SK-N-DZ (cell line): ENCODE measurements around the gene ALG12.
"Not testable (repeated sequence)": the region's sequence is repeated elsewhere in the genome, so short reads cannot be mapped to it uniquely, and the experiment has no call there.

Experiments
- DNase-seq: peaks from one replicate; pipeline ENCODE4 v3.0.0-alpha.2; 2015; ENCODE audit warnings: low spot score

ALG12 gene

DNA sequence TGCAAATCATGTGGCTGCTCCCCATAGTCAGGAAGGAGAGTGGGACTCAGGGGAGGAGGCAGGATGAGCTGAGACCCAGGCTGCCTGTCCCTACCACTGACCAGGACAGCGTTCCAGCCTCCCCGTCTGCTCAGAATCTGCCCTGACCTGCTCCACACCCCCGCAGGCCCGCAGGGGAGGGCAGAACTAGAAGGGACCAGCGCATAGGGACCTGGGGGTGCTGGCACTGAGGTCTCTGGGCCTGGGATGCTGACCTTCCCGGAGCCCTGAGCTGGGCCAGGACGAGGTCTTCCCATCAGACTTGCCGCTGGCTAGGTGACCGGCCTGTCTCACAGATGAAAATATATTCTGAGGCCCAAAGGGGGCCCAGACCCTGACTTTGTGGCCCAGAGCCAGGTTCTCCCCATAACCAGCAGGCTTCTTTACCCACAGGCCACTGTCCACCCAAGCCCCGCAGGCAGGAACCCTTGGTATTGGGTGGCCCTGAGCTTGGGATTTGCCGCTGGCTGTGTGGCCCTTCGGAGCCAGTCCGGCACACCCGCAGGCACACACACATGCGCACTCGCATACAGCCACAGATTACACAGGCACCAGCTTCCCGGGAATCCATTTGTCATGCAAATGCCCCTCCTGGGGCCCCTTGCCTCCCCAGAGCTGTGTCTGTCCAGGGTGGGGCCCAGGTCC, 28.5 kb upstream of the ALG12 start:
- no peak for DNase-seq

DNA sequence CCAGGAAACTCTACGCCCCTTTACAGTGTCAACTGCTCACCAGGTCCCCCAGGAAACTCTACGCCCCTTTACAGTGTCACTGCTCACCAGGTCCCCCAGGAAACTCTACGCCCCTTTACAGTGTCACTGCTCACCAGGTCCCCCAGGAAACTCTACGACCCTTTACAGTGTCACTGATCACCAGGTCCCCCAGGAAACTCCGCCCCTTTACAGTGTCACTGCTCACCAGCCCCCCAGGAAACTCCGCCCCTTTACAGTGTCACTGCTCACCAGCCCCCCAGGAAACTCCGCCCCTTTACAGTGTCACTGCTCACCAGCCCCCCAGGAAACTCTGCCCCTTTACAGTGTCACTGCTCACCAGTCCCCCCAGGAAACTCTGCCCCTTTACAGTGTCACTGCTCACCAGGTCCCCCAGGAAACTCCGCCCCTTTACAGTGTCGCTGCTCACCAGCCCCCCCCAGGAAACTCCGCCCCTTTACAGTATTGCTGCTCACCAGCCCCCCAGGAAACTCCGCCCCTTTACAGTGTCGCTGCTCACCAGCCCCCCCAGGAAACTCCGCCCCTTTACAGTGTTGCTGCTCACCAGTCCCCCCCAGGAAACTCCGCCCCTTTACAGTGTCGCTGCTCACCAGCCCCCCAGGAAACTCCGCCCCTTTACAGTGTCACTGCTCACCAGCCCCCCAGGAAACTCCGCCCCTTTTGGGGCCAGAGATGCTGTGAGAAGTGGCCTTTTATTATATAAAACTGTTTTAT, 27.0 kb upstream of the ALG12 start:
- not testable (repeated sequence) for DNase-seq

DNA sequence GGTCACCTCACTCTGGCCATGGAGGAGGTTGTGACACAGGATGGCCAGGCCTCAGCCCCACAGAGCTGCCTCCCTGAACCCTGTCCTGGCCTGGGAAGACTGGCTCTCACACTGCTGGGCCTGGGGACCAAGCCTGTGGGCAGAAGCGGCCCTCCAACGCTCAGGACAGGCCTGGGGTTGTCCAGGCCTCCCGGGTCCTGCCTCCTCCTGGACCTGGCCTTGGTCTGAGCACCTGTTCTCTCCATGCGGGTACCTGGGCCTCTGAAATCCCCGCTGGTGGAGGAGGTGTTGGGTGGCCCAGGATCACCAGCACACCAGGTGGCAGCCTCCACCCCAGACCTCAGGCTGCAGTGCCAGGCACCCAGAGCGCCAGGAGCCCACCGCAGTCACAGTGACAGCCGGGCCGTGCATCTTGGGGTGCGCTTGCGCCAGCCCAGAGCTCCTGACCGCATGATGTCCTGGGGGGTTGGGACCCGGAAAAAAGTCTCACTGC, 26.2 kb upstream of the ALG12 start:
- no peak for DNase-seq

DNA sequence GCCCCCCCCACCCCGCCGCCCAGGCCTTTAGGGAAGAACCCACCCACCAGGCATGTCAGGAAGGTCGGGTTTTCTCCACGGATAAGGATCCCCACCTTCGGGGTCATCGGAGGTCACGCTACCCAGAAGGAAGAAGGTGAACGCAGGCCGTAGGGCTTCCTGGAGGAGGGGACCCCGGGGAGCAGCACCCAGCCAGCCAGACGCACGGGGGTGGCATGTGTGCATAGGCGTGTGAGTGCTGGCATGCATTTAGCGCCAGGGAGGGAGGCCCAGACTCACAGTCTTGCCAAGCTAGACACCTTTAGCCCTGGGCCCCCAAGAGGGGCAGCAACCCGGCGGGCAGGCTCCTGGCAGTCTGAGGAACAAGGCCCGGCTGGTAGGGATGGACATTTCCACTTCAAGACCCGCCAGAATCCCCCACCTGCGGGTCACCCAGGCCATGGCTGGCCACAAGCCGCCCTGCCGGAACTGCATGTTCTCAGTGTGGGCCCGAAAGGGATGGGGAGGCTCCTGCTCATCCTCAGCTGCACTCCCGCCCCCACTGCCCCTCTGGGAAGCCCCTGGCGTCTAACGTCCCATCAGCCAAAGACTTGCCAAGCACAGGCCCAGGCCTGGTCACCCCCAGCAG, 25.6 kb upstream of the ALG12 start:
- no peak for DNase-seq

DNA sequence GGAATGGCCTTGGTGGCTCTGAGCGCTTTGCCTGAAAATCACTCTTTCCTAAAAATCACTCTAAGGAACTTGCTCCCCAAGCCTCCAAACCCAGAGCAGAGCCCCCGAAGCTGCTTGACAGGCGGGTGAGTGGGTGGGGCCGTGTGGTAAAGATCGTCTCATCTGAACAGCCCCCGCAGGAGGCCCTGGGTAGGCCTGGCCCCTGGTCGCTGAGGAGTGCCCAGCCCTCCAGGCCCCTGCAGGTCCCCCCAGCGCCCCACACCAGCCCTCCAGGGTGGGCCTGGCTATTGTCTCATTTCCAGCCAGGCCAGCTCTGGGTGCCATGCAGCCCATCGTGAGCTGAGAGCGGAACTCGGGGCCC, 25.1 kb upstream of the ALG12 start:
- no peak for DNase-seq

DNA sequence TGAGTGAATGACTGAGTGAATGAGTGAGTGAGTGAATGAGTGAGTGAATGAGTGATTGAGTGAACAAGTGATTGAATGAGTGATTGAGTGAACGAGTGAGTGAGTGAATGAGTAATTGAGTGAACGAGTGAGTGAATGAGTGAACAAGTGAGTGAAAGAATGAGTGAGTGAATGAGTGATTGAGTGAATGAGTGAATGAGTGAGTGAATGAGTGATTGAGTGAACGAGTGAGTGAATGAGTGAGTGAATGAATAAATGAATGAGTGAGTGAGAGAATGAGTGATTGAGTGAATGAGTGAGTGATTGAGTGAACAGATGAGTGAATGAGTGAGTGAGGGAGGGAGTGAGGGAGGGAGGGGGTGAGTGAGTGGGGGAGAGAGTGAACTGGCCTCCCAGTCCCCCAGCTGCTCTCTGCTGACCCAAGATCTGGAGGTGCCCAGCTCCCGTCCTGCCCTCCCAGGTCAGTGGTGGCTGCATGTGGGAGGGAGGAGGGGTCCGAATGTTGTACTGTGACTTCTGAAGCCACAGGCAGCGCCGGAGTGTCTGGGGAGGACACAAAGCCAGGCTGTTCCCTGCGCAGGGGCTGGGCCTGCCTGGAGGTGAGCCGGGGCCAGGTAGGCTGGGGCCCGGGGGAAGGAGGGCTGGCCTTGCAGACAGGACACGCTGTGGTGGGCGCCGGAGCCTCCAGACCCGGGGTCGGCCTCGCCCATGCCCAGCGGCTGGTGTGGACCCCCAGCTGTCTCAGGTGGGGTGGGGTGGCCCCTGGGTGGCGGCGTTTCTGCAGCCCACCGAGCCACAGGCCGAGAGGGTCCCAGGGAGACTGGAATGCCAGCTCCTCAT, 24.5 kb upstream of the ALG12 start:
- DNase-seq, result no peak

DNA sequence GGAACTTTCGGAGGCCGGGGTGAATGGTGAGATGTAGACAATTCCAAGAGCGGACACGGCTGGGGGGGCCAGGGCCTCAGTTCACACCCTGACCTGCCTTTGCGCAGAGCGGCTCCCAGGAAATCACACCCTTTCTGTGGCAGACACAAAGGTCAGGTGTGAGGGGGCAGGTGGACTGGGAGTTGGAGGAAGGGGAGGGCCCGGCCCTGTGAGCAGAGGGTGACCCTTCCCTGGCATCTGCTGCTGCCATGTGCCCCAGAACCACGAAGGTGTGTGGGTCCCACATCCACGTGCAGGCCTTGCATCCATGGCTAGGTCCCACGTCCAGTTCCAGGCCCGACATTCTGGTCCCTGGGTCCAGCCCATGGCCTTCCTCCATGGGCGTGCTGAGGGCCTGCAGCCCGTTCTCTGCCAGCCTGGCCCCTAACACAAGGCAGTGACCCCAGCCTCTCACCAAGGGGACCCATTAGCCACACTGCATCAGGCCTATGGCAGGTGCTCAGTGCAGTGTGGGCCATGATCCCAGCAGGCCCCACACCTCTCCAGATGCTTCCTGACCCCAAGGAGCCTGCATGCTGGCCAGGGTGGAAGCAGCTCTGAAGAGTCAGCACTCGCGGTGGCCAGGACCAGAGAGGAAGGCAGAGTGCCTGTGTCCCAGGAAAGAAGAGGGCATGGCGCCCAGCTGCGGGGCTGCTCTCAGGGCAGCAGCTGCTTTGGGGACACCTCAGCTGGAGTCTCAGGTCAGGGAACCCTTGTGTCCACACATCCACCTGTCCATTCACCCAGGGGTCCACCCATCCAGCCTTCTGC, 23.5 kb upstream of the ALG12 start:
- no peak for DNase-seq

DNA sequence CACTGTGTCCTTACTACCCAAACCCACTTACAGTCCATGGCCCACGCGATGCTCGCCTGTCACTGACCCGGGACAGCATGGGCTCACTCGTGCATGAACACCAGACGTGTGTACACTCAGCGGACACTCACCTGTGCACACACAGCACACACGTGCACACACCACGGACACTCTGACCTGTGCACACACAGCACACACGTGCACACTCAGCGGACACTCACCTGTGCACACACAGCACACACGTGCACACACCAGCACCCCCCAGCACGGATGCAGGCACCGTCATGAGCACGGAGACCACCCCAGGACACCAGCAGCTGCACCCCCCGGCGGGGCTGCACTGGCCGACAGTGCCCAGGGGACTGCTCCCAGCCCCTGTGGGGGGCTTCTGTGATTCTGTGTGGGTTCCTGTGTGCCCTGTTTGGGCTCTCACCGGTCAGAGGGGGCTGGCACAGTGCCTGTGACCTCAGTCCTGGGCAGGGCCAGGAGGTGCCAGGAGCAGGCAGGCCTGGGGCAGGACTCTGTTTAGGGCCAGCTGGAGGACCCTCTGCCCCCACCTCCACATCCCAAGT, 20.4 kb upstream of the ALG12 start:
- no peak for DNase-seq

DNA sequence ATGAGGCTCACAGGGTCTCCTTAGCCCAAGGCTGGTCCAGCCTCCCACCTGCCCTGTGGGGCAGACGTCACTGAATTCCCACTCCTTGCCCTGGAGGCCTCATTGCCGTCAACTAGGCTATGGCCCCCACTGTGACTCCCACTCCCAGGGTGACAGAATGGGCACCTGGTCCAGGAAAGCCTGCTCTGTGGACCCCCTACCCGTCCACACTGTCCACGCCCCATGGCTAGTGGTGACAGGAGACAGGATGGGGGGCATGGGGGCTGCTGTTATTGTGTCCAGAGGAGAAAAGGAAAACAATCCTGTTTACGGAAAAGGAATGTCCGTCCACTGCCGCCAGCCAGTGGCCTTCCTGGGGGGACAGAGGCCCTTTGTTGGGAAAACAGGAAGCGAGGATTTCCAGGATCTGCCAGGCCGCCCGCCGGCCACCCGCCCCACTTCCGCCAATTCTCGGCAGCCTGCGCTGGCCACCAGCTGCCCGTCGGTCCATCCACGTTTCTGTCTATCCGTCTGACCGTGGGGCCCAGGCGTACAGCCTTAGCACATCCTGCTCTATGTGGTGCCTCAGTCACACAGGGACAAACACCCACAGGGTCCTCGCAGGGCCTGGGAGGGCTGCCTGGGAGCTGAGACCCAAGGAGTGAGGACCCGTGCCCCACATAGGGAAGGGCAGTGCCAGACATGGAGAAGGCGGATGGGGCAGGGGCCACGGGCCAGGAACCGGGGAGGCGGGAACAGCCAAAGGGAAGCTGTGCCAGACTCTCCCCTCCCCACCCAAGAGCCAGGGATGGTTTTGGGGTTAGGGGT, 19.7 kb upstream of the ALG12 start:
- no peak for DNase-seq

DNA sequence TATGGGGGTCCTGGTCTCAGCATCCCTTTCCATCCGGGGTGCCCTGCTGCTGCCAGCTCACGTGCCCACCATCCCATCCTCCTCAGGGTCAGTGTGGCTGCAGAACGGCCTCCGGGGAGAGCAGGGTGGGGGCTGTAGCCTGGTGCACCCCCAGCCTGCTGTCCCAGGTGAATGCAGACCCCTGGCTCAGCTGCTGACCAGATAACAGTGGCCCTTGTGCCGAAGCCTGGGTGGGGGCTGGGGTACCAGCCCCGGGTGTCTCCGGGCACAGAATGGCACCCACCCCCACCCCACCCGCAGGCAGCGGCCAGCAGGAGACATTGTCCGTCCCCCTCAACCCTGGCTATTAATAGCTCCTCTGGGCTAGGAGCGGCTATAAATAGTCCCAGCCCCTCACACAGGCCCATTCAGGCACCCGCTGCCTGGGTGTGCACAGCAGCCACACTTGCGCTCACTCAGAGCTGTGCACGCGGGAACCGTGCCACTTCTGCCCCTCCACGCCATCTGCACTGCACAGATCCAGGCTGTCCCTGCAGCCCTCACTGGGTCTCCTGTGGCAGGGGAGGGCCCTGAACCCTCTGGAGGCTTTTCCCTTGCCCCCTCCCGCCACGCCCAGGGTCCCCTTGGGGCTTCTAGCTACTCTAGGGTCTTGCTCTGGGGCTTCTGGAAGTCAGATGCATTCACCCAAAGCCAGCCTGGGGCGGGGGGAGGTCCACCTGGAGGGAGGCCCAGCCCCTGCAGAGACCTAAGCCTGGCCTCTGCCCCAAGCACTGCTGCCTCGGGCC, 18.9 kb upstream of the ALG12 start:
- DNase-seq, result no peak

DNA sequence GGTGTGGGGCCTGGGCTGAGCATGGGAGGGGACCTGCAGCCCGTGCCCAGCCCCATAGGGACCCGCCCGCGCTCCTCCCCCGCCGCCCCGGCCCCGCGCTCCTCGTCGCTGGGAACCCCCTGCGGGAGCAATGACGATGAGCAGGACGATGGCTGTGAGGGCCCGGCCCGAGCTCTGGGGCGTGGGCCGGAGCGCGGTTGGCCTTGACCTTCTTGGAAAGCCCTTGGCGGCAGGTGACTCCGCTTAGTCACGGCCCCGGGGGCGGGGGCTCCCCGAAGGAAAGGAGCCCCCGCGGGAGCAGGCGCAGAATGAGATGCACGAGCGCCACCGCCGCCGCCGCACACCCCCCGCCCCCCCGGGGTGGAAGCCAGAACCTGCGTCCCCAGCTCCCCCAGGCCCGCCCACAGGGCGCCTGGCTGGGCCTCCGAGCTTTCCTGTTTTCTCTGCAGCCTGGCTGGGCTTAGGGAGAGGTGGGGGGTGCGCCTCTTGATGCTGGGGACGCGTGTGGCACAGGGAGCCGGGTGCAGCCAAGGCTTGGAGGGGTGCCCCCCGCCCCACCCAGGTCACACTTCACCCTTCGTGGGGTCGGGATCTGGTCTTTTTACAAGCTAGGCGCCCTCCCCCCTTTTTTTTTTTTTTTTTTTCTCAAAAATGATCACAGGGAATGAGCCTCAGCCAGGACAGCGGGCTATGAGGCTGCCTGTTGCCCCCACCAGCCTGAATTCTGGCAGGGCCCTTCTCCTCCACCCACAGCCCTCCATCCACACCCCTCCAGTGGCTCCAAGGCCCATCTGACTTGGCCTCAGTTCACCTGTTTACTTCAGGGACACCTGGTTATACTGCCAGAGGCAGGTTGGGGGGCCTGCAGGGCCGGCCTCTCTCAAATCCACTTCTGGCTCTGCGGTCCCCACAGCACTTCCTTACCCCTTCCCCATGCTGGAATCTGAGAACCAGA, 18.1 kb upstream of the ALG12 start:
- DNase-seq, result no peak

DNA sequence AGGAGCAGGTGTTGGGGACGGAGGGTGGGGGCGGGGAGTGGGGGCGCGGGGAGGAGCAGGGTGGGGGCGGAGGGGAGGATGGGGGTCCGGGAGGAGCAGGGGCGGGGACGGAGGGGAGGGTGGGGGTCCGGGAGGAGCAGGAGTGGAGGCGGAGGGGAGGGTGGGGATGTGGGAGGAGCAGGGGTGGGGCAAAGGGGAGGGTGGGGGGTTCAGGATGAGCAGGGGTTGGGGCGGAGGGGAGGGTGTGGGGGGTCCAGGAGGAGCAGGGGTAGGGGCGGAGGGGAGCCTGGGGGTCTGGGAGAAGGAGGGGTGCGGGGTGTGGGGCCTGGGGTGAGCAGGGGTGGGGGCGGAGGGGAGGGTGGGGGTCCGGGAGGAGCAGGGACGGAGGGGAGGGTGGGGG, 17.3 kb upstream of the ALG12 start:
- DNase-seq, result no peak

DNA sequence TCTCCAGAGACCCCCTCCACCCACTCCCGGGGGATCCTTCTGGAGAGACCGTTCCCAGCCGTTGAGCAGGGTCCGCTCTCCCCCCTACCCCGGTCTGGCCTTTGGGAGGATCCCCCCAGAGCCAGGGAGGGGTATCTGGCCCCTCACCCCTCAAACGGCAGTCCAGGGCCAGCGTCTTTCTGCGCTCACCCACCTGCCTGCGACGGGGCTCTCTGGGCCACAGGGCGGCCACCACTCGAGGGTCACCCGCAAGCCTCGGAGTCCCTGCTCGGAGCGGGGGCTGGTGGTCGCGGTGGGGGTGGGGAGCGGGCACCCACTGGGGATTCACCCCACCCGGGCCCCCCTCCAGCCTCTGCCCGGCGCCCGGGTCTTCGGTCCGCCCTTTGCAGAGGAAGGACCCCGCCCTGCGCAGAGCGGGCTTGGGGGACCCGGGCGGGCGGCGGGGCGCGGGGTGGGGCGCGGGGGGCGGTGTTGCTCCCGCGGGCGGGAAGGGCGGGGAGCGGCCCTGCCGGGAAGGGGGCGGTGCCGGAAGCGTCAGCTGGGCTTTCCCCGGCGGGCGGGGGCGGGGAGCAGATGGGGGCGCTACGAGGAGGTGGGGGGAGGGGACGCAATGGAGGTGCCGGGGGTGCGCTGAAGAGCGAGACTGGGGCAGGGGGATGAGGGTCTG, 16.8 kb upstream of the ALG12 start:
- no peak for DNase-seq

DNA sequence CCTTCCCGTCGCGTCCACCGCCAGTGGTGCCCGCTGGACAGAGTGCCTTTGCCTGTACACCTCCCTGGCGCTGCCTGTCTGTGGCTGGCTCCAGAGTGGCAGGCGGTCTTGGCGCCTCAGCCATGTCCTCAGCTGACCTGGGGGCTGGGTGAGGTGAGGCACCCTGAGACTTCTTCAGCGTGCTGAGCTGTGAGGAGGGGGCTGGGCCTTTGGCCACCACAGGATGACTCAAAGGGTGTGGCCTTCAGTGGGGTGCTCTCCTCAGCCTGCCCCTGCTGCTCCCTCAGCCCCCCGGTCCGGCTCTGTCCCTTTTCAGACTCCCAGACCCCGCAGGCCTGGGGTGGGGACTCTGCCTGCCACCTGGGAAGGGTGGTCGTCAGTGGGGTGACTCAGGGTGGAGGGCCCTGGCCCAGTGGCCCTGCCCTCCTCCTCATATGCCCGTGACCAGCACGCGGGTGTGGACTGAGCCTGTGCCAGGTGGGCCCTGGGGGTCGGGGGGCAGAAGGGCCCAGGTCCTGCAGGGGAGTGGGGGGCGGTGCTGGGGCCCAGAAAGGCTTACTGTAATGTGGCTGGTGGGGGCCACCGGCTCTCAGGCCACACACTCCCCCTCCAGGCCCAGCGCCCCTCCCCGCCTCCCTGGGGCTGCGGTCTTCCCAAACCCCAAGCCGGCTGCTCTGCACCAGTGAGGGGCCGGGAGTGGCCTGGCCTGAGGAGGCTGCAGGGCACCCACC, 16.1 kb upstream of the ALG12 start:
- no peak for DNase-seq

DNA sequence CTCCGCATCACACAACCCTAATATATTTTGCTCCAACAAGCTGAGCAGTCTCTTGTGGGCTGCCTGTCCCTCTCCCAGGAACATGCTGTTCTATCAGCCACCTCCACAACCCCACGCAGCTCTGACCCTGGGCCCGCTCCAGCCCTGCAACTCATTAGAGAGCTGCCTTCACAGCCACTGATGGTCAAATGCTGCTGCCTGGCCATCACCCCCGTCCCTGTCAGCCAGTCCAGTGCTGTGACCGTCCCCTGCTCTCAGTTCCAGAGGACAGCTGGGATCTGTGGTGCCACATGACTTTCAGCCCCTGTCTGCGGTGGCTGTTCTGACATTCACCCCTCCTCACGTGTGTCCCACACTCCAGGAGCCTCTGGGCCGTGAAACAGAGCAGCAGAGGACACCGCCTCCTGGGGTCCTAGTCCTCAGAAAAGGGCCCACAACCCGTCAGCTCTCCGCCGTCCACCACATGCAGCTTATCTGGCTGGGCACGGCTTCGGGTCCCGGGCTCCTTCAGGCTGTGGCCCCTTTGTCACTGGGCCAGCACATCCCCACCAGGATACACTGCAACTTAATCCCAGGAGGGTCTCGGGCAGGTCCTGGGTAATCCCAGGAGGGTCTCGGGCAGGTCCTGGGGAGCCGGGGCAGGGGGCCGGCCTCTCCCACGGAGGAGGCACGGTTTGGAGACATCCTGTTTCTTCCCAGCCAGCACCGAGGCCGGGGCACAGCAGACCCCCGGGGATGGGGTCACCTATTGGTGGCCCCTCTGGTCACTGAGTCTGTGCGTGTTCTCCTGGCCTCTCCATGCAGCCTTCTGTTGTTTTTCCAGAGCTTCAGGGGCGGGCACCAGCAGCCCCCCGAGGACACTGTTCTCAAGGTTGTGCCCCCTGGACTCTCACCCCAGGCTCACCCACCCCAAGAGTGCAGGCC, 15.3 kb upstream of the ALG12 start:
- DNase-seq, result no peak
